Measurements from ENCODE around the gene PSMB10. TPM values are rescaled to one million over a fixed set of nuclear protein-coding genes. Genes with fewer than 3 reads are reported as not detected.

Gene PSMB10
- total RNA-seq, 1 donor from 2014 or later = 51.9 TPM

DNA sequence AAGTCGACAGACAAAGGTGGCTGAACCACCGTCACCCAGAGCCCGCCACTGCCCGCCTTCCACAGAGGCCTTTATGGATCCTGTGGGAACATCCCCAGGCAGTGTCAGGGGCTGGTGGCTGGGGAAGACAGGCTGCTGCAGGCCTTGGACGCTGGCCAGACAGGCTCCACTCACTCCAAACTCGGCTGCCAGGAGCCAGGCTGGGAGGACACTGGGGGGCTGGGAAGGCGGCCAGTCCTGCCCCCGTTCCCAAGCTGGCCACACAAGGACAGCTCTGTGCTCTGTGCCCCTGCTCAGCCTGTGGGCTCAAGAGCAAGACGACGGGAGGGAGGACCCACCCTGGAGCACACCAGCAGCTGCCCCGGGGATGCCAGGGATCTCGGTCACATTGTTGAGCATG lies 14.8 kb upstream of the PSMB10 start:
- no peak overlapping the region for H3K4me3 Mint-ChIP-seq
- H3K9me3 Mint-ChIP-seq = no peaks in the 10 kb centered on the region
- H3K27me3 Mint-ChIP-seq = no peaks in the 10 kb centered on the region
- TF ChIP-seq, protein P1, sequence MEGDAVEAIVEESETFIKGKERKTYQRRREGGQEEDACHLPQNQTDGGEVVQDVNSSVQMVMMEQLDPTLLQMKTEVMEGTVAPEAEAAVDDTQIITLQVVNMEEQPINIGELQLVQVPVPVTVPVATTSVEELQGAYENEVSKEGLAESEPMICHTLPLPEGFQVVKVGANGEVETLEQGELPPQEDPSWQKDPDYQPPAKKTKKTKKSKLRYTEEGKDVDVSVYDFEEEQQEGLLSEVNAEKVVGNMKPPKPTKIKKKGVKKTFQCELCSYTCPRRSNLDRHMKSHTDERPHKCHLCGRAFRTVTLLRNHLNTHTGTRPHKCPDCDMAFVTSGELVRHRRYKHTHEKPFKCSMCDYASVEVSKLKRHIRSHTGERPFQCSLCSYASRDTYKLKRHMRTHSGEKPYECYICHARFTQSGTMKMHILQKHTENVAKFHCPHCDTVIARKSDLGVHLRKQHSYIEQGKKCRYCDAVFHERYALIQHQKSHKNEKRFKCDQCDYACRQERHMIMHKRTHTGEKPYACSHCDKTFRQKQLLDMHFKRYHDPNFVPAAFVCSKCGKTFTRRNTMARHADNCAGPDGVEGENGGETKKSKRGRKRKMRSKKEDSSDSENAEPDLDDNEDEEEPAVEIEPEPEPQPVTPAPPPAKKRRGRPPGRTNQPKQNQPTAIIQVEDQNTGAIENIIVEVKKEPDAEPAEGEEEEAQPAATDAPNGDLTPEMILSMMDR (conservative IDR thresholded peaks at IDR 0.05) = no peak
- H3K4me1 Mint-ChIP-seq (ENCODE audit: unreplicated experiment) = no peaks in the 10 kb centered on the region
- H3K27ac Mint-ChIP-seq = no peak overlapping the region
- DNase-seq (ENCODE audit: extremely low spot score, unreplicated experiment) = no peak
- H3K36me3 Mint-ChIP-seq = no peaks in the 10 kb centered on the region

DNA sequence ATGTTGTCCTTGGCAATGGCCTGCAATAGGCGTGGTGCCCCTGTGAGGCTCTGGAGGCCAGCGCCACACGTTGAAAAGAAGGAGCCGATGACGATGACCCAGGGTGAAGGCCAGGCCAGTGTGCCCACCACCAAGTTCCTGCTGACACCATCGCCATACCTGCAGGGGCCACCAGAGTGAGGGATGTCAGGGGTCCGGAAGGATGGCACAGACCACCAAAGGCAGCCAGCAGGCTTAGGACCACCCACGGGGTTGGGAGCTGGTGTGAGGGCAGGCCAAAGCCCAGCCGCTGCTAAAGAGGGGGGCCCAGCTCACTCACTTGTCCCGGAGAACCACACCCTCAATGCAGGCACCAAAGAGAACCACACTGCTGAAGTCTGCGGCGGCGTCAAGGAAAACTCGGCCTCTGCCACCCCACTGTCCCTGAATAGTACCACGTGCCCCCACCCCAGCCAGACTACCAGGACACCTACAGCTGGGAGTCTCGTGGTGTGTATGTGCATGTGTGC lies 13.7 kb upstream of the PSMB10 start:
- Mint-ChIP-seq H3K9me3 (no peaks in the 10 kb centered on the region), H3K27ac (no peak overlapping the region), H3K4me1 (ENCODE audit: unreplicated experiment) (no peaks in the 10 kb centered on the region), H3K27me3 (no peaks in the 10 kb centered on the region), H3K36me3 (no peaks in the 10 kb centered on the region), H3K4me3 (no peak overlapping the region)
- no peak for DNase-seq (ENCODE audit: extremely low spot score, unreplicated experiment)
- TF ChIP-seq, protein P1 (conservative IDR thresholded peaks at IDR 0.05) = no peak

DNA sequence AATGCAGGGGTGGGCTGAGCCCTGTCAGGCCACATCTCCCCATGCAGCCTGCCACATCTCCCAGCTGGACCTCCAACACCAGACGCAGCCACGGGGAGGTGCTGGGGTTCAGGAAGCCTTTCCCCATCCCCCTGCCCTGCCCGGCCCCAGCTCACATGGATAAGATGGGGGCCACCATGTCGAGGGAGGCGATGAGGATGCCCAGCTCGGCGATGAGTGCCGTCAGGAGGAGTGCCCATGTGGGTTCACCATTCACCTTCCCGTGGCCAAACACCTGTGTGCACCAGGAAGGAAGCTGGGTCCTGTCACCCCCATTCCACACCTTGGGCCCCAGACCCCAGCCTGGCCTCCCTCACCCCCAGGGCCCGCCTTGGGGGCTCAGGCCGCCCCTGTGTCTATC lies 13.0 kb upstream of the PSMB10 start:
- no peaks in the 10 kb centered on the region for H3K9me3 Mint-ChIP-seq
- TF ChIP-seq, protein P1 (conservative IDR thresholded peaks at IDR 0.05) = no peak

DNA sequence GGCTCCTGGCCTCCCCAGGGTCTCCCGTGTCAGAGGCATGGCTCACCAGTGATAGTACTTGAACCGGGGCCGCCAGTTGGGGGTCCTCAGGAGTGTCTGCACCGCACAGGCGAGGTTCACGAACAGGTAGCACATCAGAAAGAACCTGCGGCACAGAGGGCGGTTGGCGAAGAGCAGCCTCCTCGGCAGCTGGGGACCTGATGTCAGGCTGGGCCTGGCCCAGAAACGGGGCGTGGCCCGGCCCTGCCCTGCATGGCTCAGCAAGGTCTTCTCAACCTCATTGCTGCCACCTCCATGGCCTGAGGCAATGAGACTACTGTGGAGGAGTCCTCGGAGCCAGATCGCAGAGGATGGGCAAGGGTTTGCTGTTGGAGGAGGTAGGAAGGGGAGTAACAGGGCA lies 11.4 kb upstream of the PSMB10 start:
- H3K36me3 Mint-ChIP-seq = no peaks in the 10 kb centered on the region
- no peak for DNase-seq (ENCODE audit: extremely low spot score, unreplicated experiment)
- TF ChIP-seq, protein P1 (conservative IDR thresholded peaks at IDR 0.05) = no peak
- H3K4me3 Mint-ChIP-seq = no peak overlapping the region
- no peaks in the 10 kb centered on the region for H3K27me3 Mint-ChIP-seq
- H3K27ac Mint-ChIP-seq = no peak overlapping the region
- H3K9me3 Mint-ChIP-seq = no peaks in the 10 kb centered on the region
- H3K4me1 Mint-ChIP-seq (ENCODE audit: unreplicated experiment) = no peaks in the 10 kb centered on the region

More for the DNA sequence above, 13.0 kb upstream of the PSMB10 start:
- Mint-ChIP-seq H3K4me1 (ENCODE audit: unreplicated experiment) (no peaks in the 10 kb centered on the region), H3K36me3 (no peaks in the 10 kb centered on the region), H3K27me3 (no peaks in the 10 kb centered on the region), H3K4me3 (no peak overlapping the region), H3K27ac (no peak overlapping the region)
- no peak for DNase-seq (ENCODE audit: extremely low spot score, unreplicated experiment)

DNA sequence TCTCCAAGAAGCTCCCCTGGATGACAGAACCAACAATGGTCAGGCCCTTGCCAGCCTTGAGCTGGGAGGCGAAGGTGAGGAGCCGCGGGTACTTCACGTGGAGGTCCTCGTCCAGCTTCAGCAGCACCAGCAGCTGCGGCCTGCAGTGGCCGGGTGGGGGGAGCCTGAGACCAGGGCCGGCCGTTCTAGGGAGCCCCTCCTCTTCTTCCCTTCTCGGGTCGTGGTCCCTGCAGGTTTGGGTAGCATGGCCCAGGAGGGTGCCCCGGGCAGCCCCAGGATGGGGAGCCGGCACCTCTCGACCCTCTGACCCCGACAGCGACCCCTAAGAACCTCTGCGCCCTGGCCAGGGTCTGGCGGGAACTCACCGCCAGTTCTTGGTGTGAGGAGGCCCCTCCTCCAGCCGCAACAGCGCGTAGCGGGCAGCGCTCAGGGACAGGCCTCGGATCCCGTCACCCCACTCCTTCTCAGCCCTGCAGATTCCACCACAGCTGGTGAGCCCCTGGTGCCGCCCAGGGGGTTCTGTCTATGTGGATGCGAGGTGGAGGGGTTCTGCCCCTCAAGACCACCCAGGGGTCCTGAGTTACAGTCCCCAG lies 10.4 kb upstream of the PSMB10 start:
- peaks cover 3% of the 10 kb centered on the region for H3K4me1 Mint-ChIP-seq (ENCODE audit: unreplicated experiment)
- no peak overlapping the region for H3K4me3 Mint-ChIP-seq
- no peak for DNase-seq (ENCODE audit: extremely low spot score, unreplicated experiment)
- TF ChIP-seq, protein P1 (conservative IDR thresholded peaks at IDR 0.05) = no peak
- H3K9me3 Mint-ChIP-seq = no peaks in the 10 kb centered on the region
- no peak overlapping the region for H3K27ac Mint-ChIP-seq
- no peaks in the 10 kb centered on the region for H3K27me3 Mint-ChIP-seq
- no peaks in the 10 kb centered on the region for H3K36me3 Mint-ChIP-seq
